Tibial nerve (tissue), 4 donors: ENCODE measurements around the gene ZSWIM8.

Experiments
- CTCF ChIP-seq, 5 experiments: fragments of 200-600 bp in 3 of 5; fragments of 450-650 bp in 2 of 5; sonication (generic) in 3 of 5; IDR thresholded peaks; one replicate each; pipeline ENCODE4 v1.5.1; 2016 to 2019; ENCODE audit warnings: antibody characterized with exemption in 5 of 5, mild to moderate bottlenecking in 3 of 5, moderate library complexity in 2 of 5
- EP300 ChIP-seq, 2 donors: sonication (generic); formaldehyde crosslinking; IDR thresholded peaks; one replicate each; pipeline ENCODE4 v1.6.1; 2017; ENCODE audit warnings: antibody characterized with exemption in 2 of 2, mild to moderate bottlenecking in 1 of 2
- POLR2A ChIP-seq, 2 donors: fragments of 450-650 bp; IDR thresholded peaks; one replicate each; pipeline ENCODE4 v1.6.1; 2017; ENCODE audit warnings: antibody characterized with exemption in 2 of 2, mild to moderate bottlenecking in 2 of 2, moderate library complexity in 2 of 2

- TF ChIP-seq EP300 (IDR thresholded peaks at IDR 0.05) (no peak), POLR2A (IDR thresholded peaks at IDR 0.05) (no peak), CTCF (IDR thresholded peaks at IDR 0.05) (no peak)
These were observed 2.7 kb upstream of the ZSWIM8 start for GRCh38 chr10:73782749-73783085.
